CMK (cell line): ENCODE data around the gene RPS6KA2.

Experiments
- DNase-seq: peaks from one replicate; pipeline ENCODE4 v3.0.0-alpha.2; 2010; ENCODE audit warnings: low read depth

The RPS6KA2 gene

DNA sequence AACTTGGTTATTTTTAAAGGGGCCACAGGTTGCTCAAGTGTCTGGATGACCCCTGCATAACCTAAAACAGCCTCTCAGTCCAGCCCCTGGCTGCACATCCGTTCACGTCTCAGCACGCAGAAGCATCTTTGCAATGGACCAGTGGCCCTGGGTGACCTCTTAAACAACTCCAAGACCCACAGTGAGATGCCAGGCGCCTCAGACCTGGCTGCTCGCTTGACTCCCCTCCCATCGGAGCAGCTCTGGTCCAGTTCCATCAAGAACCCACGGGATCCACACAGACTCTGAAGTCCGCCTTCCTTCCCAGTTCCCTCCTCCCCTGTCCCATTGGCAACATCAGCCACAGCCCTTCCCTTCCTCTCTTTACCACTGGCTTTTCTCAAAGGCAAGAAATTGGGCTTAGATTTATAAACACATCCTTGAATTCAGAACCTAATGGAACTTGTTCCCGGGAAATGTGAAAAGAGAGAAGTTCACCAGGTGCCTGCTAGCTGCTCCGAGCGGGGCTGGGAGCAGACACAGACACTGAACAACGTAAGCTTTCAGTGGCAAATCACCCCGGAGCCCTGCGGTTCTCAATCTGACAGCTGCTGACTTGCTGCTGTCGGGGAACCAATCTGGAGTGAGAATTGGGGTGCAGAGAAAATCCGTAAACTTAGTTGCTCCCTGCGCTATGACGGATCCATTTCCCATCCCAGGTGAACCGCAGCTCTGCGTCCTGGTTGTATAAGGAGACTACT lies 204.7 kb downstream of the RPS6KA2 start:
- no peak for DNase-seq

GRCh38 chr6:166420351-166420750 lies 206.7 kb downstream of the RPS6KA2 start:
- no peak for DNase-seq

GRCh38 chr6:166419717-166420116 lies 207.3 kb downstream of the RPS6KA2 start:
- no peak for DNase-seq

- DNase-seq = no peak
Observed at GRCh38 chr6:166419286-166419685, 207.8 kb downstream of the RPS6KA2 start.

- no peak for DNase-seq
Observed at GRCh38 chr6:166418691-166419143, 208.3 kb downstream of the RPS6KA2 start.

DNA sequence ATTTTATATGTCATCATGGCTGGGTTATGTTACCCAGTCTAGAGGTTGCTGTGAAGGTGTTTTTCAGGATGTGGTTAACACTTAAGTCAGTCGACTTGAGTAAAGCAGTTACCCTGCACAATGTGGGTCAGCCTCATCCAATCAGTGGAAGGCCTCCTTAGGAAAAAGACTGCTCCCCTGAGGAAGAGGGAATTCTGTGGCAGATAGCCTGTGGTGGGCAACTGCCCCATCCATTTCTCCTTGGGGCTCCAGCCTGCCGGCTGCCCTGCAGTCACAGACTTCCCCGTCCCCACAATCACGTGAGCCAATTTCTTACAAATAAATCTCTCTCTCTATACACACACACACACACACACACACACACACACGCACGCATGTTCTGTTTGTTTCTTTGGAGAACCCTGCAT lies 209.8 kb downstream of the RPS6KA2 start:
- DNase-seq = no peak

- no peak for DNase-seq
Observed at GRCh38 chr6:166415833-166416347, 211.2 kb downstream of the RPS6KA2 start.

GRCh38 chr6:166415306-166415705 lies 211.7 kb downstream of the RPS6KA2 start:
- DNase-seq = no peak

- no peak for DNase-seq
Observed at GRCh38 chr6:166413491-166413951, 213.5 kb downstream of the RPS6KA2 start.

DNA sequence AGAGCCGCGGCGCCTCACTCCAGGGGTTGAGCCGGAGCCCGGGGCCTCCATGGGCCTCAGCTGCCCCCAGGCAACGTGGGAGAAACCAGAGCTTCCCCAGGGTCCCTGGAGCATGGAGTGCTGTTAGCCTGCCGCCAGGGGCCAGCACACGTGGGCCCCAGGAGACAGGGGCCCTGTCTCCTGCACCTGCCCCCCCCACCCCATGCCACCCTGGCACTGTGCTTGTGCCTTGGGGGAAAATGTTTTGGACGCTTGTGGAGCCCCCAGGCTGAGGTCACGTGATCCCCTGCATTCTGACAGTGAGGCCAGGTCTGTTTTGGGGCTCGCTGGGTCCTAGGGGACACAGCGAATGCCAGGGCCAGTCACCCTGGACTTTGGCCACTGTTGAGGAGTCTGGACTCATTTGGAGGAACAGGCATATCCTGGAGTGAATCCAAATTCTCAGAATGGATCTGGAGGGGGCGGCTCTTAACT lies 214.1 kb downstream of the RPS6KA2 start:
- no peak for DNase-seq

DNA sequence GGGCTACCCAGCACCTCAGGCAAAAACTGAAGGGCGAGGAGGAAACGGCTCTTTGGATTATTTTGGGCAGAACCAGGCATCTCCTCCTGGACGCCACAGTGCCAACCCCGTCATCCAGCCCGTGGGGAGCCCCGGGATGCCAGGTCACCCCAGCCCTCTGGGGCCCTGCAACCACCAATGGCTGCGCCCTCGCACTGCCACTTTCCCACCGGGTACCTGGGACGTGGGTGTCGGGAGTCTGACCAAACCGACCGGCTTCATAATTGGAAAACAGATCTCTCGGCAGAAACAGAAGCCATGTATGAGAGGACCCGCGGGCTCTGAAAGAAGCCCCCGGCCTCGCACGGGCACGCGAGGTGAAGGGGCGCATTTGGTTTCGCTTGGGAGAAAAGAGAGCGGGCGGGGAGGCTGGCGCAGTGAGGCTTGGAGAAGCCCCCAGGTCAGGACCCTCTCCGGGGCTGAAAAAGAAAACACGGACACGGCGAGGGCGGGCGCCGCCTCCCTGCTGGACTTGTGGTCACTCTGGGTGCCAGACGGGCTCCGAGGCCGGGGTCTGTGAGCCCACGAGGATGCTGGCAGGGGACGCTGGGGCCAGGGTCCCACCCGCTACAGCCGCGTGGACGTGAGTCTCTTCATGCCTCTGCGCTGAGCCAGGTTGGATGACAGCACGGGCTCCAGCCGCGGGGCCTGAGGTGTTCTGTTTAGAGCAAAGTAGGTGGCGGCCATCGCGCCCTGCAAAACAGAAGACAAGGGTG lies 214.7 kb downstream of the RPS6KA2 start:
- no peak for DNase-seq

GRCh38 chr6:166411721-166412151 lies 215.3 kb downstream of the RPS6KA2 start:
- no peak for DNase-seq

DNA sequence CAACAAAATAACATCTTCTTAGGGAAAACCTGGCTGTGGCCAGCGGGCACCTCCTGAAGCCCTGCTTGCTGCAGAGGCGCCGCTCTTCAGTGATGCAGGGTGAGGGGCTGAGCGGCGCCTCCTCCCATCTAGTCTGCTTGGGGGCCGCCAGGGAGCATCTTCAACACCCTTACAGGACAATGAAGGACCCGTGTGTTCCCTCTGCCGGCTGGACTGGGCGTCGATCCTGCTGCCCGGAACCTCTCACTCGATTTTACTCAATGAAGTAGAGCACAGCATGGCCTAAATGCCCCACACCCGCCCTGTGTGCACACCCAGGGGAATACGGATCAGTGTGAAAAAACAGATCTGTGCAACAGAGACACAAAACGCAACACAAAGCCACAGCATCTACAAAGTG lies 215.8 kb downstream of the RPS6KA2 start:
- no peak for DNase-seq

- DNase-seq = no peak
Observed at GRCh38 chr6:166410426-166410935, 216.6 kb downstream of the RPS6KA2 start.

- DNase-seq = no peak
Observed at GRCh38 chr6:166408936-166409755, 217.9 kb downstream of the RPS6KA2 start.

DNA sequence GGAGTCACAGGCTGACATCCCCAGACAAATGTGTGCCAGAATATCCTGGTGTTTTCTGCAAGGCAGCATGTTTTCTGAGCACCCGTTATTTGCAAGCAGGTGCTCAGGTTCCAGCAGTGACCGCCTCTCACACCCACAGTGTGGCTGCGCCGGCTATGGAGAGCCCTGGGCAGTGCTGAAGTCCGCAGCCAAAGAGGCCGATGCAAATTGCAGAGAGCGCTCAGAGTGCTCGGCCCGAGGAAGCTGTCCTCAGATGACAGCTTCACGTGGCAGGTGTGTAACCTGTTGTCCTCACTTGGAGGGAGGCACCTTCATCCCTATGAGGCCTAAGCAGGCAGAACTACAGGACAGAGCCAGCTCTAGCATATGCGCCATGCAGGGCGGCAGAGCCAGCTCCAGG lies 220.9 kb downstream of the RPS6KA2 start:
- no peak for DNase-seq

DNA sequence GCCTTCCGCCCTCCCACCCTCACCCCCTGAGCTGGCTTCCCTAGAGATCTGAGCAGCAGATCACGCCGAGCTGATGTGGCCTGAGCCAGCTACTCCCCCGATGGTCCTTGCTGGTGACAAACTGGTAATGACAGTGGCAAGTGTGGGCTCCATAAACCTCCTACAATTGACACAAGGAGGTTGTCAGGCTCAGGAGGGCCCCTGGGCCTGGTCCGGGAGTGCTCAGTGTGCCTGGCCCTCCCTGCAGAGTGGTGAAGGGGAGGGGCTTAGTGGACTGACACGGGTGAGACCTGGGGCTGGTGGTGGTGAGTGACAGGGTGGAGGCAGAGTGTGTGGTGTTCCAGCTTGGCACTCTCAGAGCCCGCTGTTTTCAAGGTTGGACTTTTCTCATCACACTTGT lies 221.7 kb downstream of the RPS6KA2 start:
- DNase-seq = no peak

DNA sequence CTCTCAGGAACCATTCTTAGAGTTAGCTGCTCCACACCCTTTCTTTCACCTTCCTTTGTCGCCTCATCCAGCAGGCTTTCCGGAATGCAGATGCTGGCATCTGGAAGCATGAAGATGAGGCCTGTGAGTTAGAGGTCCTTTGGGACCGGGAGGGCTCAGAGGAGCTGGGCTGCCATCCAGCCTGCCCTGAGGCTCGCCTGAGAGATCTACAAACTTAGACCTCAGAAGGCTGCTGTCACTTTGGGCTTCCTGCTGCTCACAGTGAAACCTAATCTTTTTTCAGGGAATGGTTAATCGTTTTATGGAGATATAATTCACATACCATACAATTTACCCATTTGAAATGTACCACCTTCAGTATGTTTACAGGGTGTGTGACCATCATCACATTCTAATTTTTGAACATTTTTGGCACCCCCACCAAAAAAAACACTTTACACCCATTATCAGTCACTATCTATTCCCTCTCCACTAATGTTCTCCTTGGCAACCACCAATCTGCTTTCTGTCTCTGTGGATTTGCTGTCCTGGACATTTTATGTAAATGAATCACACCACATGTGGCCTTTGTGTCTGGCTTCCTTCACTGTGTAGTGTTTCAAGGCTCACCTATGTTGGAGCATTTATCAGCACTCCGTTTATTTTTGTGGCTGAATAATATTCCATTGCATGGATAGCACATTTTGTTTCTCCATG lies 224.3 kb downstream of the RPS6KA2 start:
- DNase-seq = no peak

DNA sequence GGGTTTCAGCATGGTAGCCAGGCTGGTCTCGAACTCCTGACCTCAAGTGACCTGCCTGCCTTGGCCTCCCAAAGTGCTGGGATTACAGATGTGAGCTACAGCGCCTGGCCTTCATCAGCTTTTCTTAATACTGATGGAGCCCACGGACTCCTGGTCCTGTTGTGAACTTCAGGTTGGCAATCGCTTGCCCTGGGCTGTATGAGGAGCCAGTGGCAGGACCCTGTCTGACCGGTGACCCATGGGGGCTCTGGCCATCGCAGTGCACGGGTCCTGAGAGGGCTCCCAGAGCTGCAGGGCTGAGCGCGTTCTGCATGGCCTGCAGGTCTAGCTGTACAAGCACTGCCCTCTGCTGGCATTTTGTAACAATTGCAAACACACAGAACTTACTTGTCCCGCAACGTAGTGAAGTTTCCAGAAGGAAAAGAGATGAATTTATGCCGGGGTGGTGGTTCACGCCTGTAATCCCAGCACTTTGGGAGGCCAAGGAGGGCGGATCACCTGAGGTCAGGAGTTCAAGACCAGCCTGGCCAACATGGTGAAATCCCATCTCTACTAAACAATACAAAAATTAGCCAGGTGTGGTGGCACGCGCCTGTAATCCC lies 226.3 kb downstream of the RPS6KA2 start:
- peak; percentile 43 for DNase-seq

- DNase-seq = no peak
Observed at GRCh38 chr6:166400181-166400580, 226.9 kb downstream of the RPS6KA2 start.

- DNase-seq = no peak
Observed at GRCh38 chr6:166398348-166398747, 228.7 kb downstream of the RPS6KA2 start.
